Left kidney (tissue), 2 donors: ENCODE data around the gene PUS7L. TPM values are rescaled to one million over a fixed set of nuclear protein-coding genes. Genes with fewer than 3 reads are reported as not detected.
"Not testable (repeated sequence)": the region's sequence is repeated elsewhere in the genome, so short reads cannot be mapped to it uniquely, and the experiment has no call there.

Experiments used
- DNase-seq: peaks from one replicate; pipeline ENCODE4 v3.0.0-alpha.2; 2013
- polyA plus RNA-seq: library from polyadenylated mRNA; unstranded; fragments of 120-200 nt; gene quantifications from one replicate; pipeline ENCODE4 v1.2.1, GENCODE V29; 2013; ENCODE audit not compliant: insufficient read length

The PUS7L gene
- polyA plus RNA-seq, 1 donor, result 18.5 TPM

- no peak for DNase-seq
Observed at GRCh38 chr12:43750814-43751213, 7.8 kb downstream of the PUS7L start.

DNA sequence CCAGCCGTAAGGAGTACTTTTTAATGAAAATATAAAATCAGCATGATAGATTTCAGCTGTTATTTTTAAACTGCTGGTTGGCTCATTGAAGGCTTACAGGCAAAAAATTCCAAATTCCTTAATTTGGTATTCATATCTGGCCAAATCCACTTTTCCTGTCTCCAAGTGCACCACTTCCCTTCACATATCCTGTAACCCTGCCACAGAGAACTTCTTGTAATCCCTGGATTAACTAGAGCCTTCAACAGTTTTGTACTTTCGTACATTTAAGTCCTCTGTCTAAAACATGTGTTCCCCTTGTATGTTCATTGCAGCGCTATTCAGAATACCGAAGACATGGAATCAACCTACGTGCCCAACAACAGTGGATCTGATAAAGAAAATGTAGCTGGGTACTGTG is 9.6 kb downstream of the PUS7L start:
- no peak for DNase-seq

- DNase-seq, result no peak
Observed at GRCh38 chr12:43744826-43745225, 13.8 kb downstream of the PUS7L start.

GRCh38 chr12:43742106-43742505 is 16.5 kb downstream of the PUS7L start:
- DNase-seq, result no peak

DNA sequence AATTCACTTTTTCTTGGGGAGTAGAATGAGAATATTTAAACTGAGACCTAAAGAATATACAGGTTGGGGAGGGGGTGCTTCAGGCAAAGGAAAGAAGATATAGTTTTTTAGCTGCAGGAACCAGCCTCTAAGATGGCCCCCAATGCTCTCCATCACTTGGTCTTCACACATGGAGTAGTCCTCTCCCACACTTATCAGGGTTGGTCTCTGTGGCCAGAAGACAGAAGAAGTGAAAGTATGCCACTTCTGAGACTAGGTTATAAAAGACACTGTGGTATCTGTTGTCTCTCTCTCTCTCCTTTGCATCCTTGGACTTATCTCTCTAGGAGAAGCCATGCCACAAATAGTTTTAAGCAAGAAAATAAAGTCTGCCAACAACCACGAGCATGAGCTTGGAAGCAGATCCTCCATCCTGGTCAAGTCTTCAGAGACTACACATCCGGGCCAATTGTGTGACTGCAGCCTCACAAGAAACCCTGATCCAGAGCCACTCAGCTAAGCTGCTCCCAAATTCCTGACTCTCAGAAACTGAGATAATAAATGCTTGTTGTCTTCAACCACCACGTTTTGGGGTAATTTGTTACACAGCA is 18.0 kb downstream of the PUS7L start:
- no peak for DNase-seq

DNA sequence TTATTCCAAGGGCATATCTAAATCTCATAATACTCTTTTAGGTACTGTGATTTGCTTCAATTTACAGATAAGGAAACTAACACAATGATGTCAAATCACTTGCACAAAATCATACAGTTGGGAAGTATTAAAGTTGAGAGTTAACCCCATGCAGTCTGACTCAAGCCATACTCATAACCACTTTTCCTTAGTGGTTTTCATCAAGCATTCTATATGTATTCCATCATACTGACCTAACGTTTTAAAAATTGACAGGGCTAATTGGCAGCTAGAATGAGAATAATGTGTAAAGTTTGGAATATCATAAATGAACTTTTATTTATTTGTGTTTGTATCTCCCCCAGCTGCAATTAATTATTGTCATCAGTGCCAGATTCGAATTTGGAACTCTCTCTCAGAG is 20.9 kb downstream of the PUS7L start:
- no peak for DNase-seq

GRCh38 chr12:43736927-43737440 is 21.6 kb downstream of the PUS7L start:
- DNase-seq, result no peak

GRCh38 chr12:43733687-43734086 is 24.9 kb downstream of the PUS7L start:
- DNase-seq, result no peak

DNA sequence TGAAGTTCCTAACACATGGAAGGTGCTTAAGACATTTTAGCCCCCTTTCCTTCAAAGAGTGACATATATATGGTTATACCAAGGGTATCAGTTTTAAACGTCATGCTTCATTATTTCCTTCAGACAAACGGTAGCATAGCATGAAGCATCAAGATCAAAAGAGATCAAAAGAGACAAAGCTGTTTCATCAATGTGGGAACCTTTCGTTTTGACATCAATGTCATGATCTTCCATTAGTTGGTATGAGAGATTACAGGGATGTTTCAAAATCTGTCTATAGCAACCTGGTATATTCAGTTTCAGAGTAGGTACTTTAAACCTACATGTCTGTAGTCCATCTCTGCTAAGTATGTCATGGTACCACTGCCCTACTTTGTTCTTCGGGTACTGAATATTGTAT is 28.3 kb downstream of the PUS7L start:
- DNase-seq, result no peak

DNA sequence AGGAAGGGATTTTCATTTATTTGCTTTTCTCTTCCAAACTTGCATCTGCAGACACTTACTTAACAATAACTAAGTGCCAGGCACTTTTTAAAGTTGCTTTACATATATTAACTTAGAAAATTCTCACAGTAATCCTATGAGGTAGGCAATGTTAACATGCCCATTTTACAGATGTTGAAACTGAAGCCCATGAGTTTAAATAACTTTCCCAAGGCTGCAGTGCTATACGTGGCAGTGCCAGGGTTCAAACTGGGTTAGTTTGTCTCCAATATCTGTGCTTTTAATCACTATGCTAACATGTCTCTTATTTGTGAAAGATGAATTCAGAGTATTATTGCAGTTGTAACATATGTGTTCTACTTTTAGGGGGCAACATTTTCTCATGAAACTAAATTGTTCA is 29.9 kb downstream of the PUS7L start:
- DNase-seq, result no peak

DNA sequence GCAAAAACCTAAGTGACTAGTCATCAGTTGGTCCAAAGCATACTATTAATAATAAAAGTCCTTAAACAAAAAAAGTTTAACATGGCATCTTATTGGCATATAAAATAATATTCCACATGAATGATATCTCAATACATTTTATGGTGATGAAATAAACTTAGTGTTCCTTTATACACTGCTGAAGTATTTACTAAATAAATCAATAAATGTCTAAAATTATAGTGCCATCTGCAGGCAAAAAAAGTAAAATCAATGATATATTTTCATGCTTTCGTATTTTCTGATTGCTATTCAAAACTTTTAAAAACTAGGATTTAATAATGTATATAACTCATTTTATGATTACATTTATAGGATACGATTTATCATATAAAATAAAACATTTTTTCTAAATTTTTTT is 30.5 kb downstream of the PUS7L start:
- DNase-seq, result no peak

DNA sequence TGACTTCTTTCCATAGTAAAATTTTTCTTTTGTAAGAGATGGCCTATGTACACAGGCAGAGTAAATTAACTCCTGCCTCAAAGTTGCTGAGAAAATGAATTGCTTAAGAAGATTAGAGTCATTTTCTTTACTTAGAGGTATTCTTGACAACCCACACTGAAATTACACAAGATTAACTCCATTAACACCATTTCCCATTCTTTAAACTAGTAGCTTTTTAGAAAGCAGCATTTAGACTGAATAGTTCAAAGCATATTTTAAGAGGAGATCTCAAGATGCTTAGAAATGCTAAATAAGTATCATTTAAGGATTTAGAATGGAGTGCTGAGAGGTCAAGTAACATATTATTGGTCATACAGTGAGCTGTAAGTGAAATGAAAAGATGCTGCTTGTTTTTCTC is 35.5 kb downstream of the PUS7L start:
- no peak for DNase-seq

DNA sequence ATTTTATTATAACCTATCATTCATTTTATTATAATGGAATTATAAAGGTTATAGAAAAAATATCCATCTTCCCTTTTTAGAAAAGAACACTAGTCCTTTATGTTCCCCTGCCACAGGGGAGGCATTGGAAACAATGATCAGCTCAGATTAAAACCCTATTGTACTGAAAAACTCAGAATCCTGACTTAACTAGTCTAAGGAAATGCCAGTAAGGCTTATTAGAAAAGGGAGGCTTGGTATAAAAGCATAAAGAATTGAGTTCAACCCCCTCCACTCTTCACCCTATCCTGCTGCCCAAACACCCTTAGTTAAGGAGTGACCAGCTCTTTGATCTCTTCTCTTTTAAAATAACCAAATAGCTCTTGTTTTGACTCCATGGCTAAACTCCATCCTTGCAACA is 36.0 kb downstream of the PUS7L start:
- no peak for DNase-seq

- DNase-seq, result no peak
Observed at GRCh38 chr12:43711348-43711747, 47.2 kb downstream of the PUS7L start.

- DNase-seq, result not testable (repeated sequence)
Observed at GRCh38 chr12:43703772-43704171, 54.8 kb downstream of the PUS7L start.

GRCh38 chr12:43701194-43701593 is 57.4 kb downstream of the PUS7L start:
- DNase-seq, result not testable (repeated sequence)

DNA sequence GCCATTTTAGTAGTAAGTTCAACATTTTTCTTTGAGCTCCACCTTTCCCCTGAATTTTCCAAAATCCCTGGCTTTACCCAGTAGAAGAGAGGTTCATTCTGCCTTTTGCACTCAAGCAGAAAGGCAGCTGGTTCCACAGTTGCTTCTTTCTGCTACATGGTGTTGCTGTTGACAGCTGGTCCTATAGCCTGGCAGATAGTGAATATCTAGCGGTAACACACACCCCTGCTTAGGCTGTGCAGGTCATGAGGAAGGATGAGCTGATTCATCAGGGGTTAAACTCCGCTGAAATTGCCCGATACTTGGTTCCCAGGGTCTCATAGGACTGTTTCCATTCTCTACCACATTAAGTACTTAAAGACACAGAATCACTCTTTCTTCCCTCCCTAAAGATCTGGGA is 62.4 kb downstream of the PUS7L start:
- DNase-seq, result no peak

GRCh38 chr12:43694879-43695278 is 63.7 kb downstream of the PUS7L start:
- DNase-seq, result no peak

DNA sequence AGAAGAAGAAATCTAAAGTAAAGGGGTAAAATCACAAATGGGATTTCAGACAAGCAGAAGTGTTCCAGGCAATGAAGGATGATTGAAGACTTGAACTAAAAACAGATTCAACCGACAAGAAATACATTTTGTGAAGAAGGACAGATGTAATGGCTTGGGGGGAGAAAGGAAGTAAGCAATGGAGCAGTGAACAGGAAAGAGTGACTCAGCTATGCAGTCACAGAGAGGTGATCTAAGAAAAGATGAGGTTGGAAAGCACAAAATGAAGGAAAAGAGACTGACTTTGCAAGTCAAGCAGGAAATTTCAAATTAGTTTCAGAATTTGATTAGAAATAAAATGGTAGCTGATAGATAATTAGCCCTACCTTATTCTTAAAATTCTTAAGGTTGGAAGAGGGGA is 66.5 kb downstream of the PUS7L start:
- no peak for DNase-seq

DNA sequence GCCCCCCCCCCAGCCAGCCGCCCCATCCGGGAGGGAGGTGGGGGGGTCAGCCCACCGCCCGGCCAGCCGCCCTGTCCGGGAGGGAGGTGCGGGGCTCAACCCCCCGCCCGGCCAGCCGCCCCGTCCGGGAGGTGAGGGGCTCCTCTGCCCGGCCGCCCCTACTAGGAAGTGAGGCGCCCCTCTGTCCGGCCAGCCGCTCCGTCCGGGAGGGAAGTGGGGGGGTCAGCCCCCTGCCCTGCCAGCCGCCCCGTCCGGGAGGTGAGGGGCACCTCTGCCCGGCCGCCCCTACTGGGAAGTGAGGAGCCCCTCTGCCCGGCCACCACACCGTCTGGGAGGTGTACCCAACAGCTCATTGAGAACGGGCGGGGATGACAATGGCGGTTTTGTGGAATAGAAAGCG is 73.1 kb downstream of the PUS7L start:
- not testable (repeated sequence) for DNase-seq

DNA sequence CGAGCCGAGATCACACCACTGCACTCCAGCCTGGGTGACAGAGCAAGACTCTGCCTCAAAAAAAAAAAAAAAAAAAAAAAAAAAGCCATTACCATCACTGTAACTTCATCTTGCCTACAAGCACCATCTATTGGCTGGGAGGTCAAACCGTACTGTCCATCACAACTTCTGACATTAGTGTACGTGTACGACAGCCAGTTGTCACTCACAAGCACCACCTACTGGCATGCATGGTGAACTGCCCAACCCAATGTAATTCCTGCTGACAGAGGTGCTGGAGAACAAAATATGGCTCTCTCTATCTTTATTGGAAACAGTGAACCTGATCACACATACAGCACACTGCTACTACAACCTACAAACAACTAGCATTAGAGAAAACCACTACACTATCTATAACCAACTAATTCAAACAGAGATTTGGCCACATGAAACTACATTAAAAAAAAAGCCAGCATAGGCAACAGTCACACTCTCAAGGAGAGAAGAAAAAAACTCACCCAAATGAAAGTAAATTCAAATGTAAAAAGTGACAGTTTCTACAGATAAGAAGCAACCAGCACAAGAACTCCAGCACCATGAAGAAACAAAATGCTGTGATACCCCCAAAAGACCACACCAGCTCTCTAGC is 82.3 kb downstream of the PUS7L start:
- DNase-seq, result no peak

DNA sequence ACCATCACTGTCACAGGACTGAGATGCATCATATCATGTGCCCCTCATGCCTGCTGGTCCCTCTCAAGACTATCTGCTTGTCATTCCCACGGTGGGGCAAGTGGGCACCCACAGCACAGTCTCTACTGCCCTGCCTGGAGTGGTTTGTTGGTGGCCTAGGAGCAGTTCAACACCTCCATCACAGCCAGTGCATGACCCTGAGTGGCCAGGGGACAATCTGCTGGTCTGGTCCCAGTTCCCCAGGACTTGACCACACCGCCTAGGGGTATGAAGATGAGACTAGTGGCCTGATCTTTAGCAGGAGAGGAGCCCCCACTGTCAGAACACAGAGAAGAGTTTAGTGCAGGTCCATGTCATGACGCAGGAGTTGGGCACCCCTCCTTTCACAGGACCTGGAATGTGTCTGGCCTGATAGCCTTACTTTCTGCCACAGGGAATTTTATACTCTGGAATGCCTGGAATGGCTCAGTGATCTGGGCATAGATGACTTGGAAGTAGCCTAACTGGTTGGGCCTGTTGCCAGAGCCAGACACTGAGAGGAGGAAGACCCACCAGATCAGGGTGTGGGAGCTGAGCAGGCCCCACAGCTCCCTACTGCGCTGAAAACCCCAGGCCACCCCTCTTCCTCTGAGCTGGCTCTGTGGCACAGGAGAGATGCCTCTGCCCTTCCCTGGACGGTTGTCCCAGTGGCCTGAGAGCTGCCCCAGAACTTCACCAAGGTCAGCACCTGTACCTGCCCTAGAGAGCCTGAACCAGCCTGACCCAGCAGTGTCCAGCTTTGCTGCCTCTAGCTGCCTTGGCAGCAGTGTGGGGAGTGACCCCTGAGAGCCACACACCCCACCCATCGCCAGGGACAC is 83.3 kb downstream of the PUS7L start:
- no peak for DNase-seq

DNA sequence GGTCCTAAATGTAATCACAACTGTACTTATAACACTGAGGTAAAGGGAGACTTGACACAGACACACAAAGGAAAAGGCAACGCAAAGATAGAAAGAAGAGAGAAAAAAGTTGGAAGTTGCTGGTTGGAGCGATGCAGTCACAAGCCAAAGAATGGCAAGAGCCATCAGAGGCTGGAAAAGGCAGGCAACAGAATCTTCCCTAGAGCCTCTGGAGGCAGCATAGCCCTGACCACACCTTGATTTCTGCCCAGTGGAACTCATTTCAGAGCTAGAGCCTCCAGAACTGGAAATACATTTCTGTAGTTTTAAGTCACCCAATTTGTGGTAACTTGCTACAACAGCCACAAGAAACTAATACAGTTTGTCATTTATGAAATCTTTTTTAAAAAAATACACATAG is 89.2 kb downstream of the PUS7L start:
- DNase-seq, result no peak
